Kidney epithelial cell (primary cell): Measurements from ENCODE around the gene UBE2E1. TPM values are rescaled to one million over a fixed set of nuclear protein-coding genes. Genes with fewer than 3 reads are reported as not detected.
"Not testable (repeated sequence)": the region's sequence is repeated elsewhere in the genome, so short reads cannot be mapped to it uniquely, and the experiment has no call there.

Source experiments
- DNase-seq: peaks from one replicate; pipeline ENCODE4 v3.0.0-alpha.2; 2010; ENCODE audit warnings: low read depth
- H3K27me3 ChIP-seq: 2 replicates; pipeline ENCODE4 v1.6.0; 2011; ENCODE audit warnings: low read length; ENCODE audit not compliant: control insufficient read depth, insufficient read depth
- H3K36me3 ChIP-seq: 2 replicates; pipeline ENCODE4 v1.5.1; 2011; ENCODE audit warnings: low read length; ENCODE audit not compliant: control insufficient read depth, insufficient read depth
- H3K4me3 ChIP-seq: 2 replicates; pipeline ENCODE4 v1.5.1; 2011; ENCODE audit warnings: low read depth, mild to moderate bottlenecking, control low read depth, low read length
- total RNA-seq: library from RNA; depleted of rRNA; stranded (reverse); fragments of >200 nt; gene quantifications from 2 replicates; pipeline ENCODE4 v1.2.3, GENCODE V29; 2015
- TF ChIP-seq, protein P1 (sequence below): IDR thresholded peaks from 2 replicates; pipeline ENCODE4 v1.5.1; 2011; ENCODE audit warnings: mild to moderate bottlenecking, moderate library complexity, low read length, control low read depth, inconsistent platforms; ENCODE audit not compliant: insufficient read depth, poor library complexity, severe bottlenecking

Gene UBE2E1
- total RNA-seq, 1 donor from 2014 or later, result 68.4 TPM

DNA sequence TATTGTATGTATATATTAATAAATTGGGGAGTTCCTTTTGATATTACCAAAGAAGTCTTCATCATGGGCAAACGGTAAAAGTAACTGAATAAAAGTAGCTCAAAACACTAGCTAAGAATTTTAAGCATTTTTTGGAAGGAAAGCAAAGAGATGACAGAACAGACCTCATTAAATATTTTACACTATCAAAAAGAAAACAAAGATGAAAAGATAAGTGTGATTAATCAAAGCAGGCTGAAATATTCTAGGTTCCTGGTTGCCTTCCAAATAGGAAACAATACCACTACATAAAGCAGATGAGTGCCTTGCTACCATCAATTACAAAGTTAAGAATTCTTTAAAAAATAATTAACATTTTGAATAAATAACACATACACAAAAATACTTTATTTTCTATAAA, 107.4 kb downstream of the UBE2E1 start:
- Histone ChIP-seq H3K36me3 (no peaks in the 10 kb centered on the region), H3K27me3 (no peaks in the 10 kb centered on the region), H3K4me3 (no peak overlapping the region)
- TF ChIP-seq, protein P1, sequence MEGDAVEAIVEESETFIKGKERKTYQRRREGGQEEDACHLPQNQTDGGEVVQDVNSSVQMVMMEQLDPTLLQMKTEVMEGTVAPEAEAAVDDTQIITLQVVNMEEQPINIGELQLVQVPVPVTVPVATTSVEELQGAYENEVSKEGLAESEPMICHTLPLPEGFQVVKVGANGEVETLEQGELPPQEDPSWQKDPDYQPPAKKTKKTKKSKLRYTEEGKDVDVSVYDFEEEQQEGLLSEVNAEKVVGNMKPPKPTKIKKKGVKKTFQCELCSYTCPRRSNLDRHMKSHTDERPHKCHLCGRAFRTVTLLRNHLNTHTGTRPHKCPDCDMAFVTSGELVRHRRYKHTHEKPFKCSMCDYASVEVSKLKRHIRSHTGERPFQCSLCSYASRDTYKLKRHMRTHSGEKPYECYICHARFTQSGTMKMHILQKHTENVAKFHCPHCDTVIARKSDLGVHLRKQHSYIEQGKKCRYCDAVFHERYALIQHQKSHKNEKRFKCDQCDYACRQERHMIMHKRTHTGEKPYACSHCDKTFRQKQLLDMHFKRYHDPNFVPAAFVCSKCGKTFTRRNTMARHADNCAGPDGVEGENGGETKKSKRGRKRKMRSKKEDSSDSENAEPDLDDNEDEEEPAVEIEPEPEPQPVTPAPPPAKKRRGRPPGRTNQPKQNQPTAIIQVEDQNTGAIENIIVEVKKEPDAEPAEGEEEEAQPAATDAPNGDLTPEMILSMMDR, result no peak
- DNase-seq, result no peak

DNA sequence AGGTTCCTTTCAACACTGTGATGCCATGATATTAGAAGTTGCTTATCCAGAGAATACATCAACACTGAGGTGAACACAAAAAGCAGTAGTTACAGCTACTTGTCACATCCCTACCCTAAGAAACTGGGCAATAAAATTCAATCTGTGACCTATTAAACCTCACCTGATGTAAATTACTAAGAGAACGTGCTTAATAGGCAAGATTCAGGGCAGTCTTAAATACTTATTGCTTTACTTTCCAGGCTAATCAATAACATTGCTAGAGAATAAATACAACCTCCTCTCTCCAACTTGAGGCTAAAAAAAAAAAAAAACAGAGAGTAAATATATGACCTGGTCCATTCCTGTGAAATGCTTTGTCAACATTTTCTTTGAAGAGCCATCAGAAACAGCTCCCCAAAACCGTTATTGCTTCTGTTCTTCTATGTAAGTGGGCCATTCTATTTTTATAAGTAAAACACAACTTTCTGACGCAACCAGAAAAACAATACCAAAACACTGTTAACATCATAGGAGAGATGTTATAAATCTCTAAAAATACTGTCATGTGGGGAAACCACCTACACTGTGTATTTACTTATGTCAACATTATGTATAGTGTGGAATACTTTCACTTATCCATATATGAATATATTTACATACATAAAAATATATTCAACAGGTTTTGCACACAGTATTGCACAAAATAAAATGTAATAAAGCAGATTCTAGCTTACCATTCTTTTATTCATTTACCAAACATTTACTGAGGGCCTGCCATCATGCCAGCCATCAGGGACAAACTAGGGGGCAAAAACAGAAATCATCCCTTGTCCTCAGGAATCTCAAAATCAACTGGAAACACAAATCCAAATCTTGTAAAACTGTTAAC, 108.4 kb downstream of the UBE2E1 start:
- TF ChIP-seq, protein P1, result no peak
- H3K4me3 ChIP-seq, result no peak overlapping the region
- no peaks in the 10 kb centered on the region for H3K27me3 ChIP-seq
- no peak for DNase-seq
- no peaks in the 10 kb centered on the region for H3K36me3 ChIP-seq

DNA sequence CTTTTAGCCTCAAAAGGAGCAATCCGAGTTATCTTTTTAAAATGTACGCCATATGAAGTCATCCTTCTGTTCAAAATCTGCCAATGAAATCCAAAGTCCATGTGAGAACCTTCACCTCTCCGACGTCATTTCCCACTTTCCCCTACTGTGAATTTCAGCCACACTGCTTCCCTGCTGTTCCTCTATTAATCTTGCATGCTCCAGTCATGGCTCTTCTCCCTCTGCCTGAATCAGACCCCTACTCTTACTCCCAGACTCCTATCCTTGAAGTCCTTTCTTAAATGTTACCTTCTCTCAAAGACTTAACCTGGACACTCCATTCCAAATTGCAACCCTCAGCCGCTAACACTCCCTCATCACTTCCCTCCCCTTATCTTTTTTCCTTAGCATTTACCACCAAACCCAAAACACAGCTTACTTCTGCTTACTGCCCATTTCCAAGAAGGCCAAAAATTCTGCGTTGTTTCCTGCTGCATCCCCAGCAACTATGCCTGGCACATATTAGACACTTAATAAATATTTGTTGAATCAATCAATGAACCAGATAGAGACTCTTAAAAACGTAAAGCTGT, 109.9 kb downstream of the UBE2E1 start:
- no peaks in the 10 kb centered on the region for H3K36me3 ChIP-seq
- no peaks in the 10 kb centered on the region for H3K27me3 ChIP-seq
- TF ChIP-seq, protein P1, result no peak
- H3K4me3 ChIP-seq, result peak overlapping the region; percentile 77
- no peak for DNase-seq

DNA sequence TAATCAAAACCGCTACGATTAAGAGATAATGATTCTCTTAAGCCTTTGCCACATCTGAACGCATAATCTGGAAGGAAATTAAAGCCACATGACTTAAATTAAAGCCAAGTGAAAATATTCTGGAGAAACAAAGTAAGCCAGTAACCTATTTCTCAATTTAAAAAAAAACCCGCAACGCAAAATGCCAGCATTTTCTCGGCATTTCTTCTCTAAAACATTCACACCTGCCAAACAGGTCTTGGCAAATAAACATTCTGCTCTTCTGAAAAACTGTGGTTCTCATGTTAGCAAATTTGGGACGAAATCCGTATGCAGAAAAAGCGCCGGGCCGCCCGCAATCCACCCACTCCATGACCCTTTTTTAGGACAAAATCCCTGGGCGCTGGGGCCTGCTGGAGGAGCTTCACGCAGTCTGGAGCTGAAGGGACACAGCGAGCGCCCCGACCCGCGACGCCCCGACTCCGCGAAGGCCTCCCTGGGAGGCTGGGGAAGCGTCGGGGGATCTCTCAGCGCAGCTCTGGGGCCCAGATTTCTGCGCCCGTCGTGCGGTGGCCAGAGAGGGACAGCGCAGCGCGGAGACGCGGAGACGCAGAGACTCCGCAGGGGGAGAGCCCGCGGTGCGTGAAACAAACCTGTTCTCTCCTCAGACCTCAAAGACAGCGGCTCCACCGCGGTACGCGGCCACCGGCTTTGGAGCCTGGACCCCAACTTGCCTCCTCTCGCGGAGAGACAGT, 110.6 kb downstream of the UBE2E1 start:
- H3K36me3 ChIP-seq, result no peaks in the 10 kb centered on the region
- TF ChIP-seq, protein P1, result no peak
- H3K27me3 ChIP-seq, result no peaks in the 10 kb centered on the region
- DNase-seq, result no peak
- H3K4me3 ChIP-seq, result peak overlapping the region; percentile 77

DNA sequence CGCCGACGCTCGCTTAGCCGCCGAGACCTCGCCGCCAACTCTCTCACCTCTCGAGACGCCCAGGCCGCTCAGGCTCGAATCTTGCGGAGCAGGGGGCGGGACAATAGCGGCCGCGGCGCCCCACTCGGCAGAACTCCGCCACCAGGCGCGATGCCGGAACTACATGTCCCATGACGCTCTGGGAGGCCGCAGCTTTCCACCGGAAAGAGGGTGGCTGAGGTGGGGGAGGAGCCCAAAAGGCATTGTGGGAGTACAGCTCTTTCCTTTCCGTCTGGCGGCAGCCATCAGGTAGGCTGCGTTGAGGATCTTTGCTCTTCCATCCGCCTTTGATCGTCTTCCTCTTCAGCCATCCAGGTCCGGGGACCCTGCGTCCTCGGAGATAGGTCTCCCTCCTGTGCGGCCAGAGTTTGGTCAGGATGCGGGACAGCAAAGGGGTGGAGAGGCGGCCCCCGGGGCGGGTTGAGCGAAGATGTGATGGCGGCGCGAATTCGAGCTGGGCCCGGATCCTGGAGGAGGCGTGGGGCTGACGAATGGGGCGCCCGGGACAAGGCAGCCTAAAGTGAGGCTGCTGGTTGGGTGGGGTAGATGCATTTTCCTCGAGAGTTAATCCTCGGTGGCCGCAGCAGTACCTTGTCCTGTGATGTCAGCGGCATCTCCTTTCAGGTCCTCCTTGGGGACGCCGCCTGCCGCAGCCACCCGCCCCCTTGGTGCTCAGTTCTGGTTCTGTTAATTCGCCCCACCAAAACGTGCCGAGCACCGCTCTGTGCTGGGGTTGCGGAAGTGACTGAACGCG, 111.3 kb downstream of the UBE2E1 start, which contains the start of the genes NKIRAS1 and RPL15:
NKIRAS1 (minus strand) TSS at position 105 of the 793 bp plus-strand sequence. CDS start 6,086 bp downstream, outside the sequence.
RPL15 (plus strand) TSS at position 247 of the 793 bp plus-strand sequence. CDS start 728 bp downstream, outside the sequence.
- TF ChIP-seq, protein P1, result peak; percentile 24
- DNase-seq, result peak; percentile 82
- Histone ChIP-seq H3K27me3 (no peaks in the 10 kb centered on the region), H3K4me3 (peak within 1 kb of the TSS; percentile 77), H3K36me3 (no peaks in the 10 kb centered on the region)

DNA sequence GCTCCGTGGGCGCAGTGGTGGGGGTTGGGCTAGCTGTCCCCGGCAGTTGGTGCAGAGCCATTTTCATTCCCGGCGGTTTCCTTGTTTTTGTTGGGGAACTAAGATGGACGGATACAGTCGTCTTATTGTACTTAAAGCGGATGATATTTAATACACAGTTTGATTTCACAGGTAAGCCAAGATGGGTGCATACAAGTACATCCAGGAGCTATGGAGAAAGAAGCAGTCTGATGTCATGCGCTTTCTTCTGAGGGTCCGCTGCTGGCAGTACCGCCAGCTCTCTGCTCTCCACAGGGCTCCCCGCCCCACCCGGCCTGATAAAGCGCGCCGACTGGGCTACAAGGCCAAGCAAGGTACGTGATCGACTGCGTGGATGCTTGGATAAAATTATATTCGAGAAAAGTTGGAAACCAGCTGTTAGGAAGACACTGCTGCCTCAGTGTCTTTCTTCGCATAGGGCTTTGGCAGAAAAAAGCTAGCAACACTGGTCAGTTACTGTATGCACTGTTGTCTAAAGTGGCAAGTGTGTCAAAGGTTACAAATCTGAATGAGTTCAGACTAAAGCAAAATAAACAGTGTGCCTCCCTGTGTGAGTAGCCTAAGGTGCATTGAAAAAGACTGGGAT, 112.0 kb downstream of the UBE2E1 start:
- H3K27me3 ChIP-seq, H3K36me3 ChIP-seq, DNase-seq: not testable (repeated sequence)
- H3K4me3 ChIP-seq, result peak overlapping the region; percentile 77

DNA sequence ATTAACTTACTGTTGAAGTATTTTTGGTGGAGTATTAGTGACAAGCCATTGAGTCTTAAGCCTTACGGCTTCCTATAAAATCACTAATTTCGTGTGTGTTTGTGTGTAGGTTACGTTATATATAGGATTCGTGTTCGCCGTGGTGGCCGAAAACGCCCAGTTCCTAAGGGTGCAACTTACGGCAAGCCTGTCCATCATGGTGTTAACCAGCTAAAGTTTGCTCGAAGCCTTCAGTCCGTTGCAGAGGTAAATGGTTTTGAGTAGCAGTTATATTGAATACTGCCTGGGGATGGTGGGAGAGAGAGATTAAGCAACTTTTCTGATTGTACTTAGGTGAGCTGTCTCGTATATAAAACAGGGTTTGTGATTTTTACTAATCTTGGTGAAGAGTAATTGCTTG, 112.6 kb downstream of the UBE2E1 start:
- not testable (repeated sequence) for H3K36me3 ChIP-seq, DNase-seq, H3K27me3 ChIP-seq
- peak overlapping the region; percentile 77 for H3K4me3 ChIP-seq
